ENCODE data around the gene GALNT14.

GRCh38 chr2:31058096-31059035 is 79.9 kb downstream of the GALNT14 start:
- TF ChIP-seq, protein P1, sequence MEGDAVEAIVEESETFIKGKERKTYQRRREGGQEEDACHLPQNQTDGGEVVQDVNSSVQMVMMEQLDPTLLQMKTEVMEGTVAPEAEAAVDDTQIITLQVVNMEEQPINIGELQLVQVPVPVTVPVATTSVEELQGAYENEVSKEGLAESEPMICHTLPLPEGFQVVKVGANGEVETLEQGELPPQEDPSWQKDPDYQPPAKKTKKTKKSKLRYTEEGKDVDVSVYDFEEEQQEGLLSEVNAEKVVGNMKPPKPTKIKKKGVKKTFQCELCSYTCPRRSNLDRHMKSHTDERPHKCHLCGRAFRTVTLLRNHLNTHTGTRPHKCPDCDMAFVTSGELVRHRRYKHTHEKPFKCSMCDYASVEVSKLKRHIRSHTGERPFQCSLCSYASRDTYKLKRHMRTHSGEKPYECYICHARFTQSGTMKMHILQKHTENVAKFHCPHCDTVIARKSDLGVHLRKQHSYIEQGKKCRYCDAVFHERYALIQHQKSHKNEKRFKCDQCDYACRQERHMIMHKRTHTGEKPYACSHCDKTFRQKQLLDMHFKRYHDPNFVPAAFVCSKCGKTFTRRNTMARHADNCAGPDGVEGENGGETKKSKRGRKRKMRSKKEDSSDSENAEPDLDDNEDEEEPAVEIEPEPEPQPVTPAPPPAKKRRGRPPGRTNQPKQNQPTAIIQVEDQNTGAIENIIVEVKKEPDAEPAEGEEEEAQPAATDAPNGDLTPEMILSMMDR (conservative IDR thresholded peaks at IDR 0.05 in 1 of 2, IDR thresholded peaks at IDR 0.05 in 1 of 2; ENCODE audit: low read depth in 1 of 2, low read length in 2 of 2): no peak
- no peak for TF ChIP-seq EZH2 (IDR thresholded peaks at IDR 0.05; ENCODE audit: low read length, missing control alignments)

Measured in fibroblast of lung (primary cell).